Pancreas (tissue), 10 donors: ENCODE data around the gene PLEKHH1. TPM values are rescaled to one million over a fixed set of nuclear protein-coding genes. Genes with fewer than 3 reads are reported as not detected.
A peak's percentile ranks its signal among the peaks of the same experiment; 100 is the strongest.

Experiments
- ATAC-seq, 4 donors: fragments of 200-7000 bp; cut with Tn5 transposase; one replicate each; pipeline versions ENCODE4 v1.8.0 to v1.9.1; 2020; ENCODE audit warnings: mild to moderate bottlenecking in 4 of 4, moderate library complexity in 4 of 4
- DNase-seq, 6 donors: peaks; one replicate each; pipeline ENCODE4 v3.0.0-alpha.2; 2020
- FAIRE-seq: peaks from 2 replicates; lab custom pipeline; 2012; peaks lifted over from hg19 to GRCh38; lab: Jason Lieb, UNC
- H3K27ac ChIP-seq, 4 donors: fragments of 200-600 bp; sonication (generic); 1 replicate in 3 of 4; 2 replicates in 1 of 4; pipeline versions ENCODE4 v1.5.0 to v1.8.0; 2020
- H3K27me3 ChIP-seq, 4 donors: fragments of 200-600 bp; one replicate each; pipeline ENCODE4 v1.8.0; 2021
- H3K36me3 ChIP-seq, 3 donors: fragments of 200-600 bp; sonication (generic) in 1 of 3; one replicate each; pipeline versions ENCODE4 v1.5.0 to v1.8.0; 2020 to 2021
- H3K4me1 ChIP-seq, 3 donors: fragments of 200-600 bp; one replicate each; pipeline ENCODE4 v1.8.0; 2021
- H3K4me3 ChIP-seq, 4 donors: fragments of 200-600 bp; sonication (generic) in 2 of 4; one replicate each; pipeline versions ENCODE4 v1.5.0 to v1.8.0; 2020 to 2021
- H3K9me3 ChIP-seq, 4 donors: fragments of 200-600 bp; one replicate each; pipeline ENCODE4 v1.8.0; 2021
- CTCF ChIP-seq, 4 donors: fragments of 200-600 bp; sonication (generic) in 3 of 4; IDR thresholded peaks; one replicate each; pipeline versions ENCODE4 v1.5.0 to v1.8.0; 2021; ENCODE audit warnings: antibody characterized with exemption in 4 of 4
- WGBS, 2 donors: extraction: QIAGEN DNeasy Blood & Tissue Kit; methylation state at CpG; one replicate each; pipeline ENCODE4 v1.1.7; 2013; 5-methylcytosine and 5-hydroxymethylcytosine counted together
- intact Hi-C, 3 donors: fragments of 100-400 bp; cut with DNase I; formaldehyde crosslinking; loops; one replicate each; pipeline versions ENCODE4 v1.11.1 to v1.14.2; 2022
- polyA plus RNA-seq, 2 donors: library from polyadenylated mRNA; stranded (reverse); fragments of 200-250 nt; gene quantifications; one replicate each; pipeline ENCODE4 v1.2.3, GENCODE V29; 2013
- total RNA-seq, 6 donors: library from RNA; stranded (reverse); fragmentation: NEBNext Ultra II Directional in 4 of 6; extraction: Animal tissue kit (Norgen Biotek cat#: 25700) in 4 of 6; gene quantifications; one replicate each; pipeline versions ENCODE4 v1.2.1 to v1.2.4, GENCODE V29; 2021 to 2023
- donor health status: healthy with polysubstance abuse.
- donor health status: DM: no; HTN: no; CAD: no; lungs with moderate emphysema.
- donor health status: DM: no; HTN: no; CAD: no.
- donor health status: control.
- donor health status: control.
- donor health status: Bipolar disorder and iron deficiency.
- donor health status: DM: yes; HTN: yes; CAD: no.
- donor health status: DM: no; HTN: no; CAD: no.
- donor health status: DM: no; HTN: no; CAD: no.
- donor health status: DM: yes; HTN: yes; CAD: no.

The PLEKHH1 gene
- total and polyA plus RNA-seq, 8 donors = 15.0 to 48.8 (median 22.6) TPM

- DNase-seq (peak in 2 of 6 donors; percentile 51 to 79), ATAC-seq (no peak), FAIRE-seq (no peak)
- intact Hi-C loops = loop anchor here in 2 of 3 donors (5.0 to 10.0 kb wide), 2 partner anchors 145 to 147 kb away; no protein-coding TSS in a partner anchor
- Histone ChIP-seq H3K9me3 (no peaks in the 10 kb centered on the region), H3K27me3 (no peaks in the 10 kb centered on the region), H3K4me3 (no peak overlapping the region), H3K36me3 (no peaks in the 10 kb centered on the region), H3K4me1 (peaks cover 0 to 3% (median 0%) of the 10 kb centered on the region in 3 donors), H3K27ac (no peak overlapping the region)
- no peak for TF ChIP-seq CTCF (IDR thresholded peaks at IDR 0.05)
- WGBS, 2 donors = 88 to 95% methylated on average over 19 of the region's 19 CpGs
Measured at GRCh38 chr14:67571991-67572323, 38.9 kb downstream of the PLEKHH1 start.

GRCh38 chr14:67572608-67573007 is 39.5 kb downstream of the PLEKHH1 start:
- Histone ChIP-seq H3K27ac (no peak overlapping the region), H3K4me3 (no peak overlapping the region), H3K4me1 (no peaks in the 10 kb centered on the region), H3K36me3 (no peaks in the 10 kb centered on the region), H3K27me3 (no peaks in the 10 kb centered on the region), H3K9me3 (no peaks in the 10 kb centered on the region)
- no peak for FAIRE-seq
- WGBS, 2 donors = 91 to 93% methylated on average over 5 of the region's 5 CpGs
- no peak for ATAC-seq
- DNase-seq = peak in 1 of 6 donors; percentile 31
- no peak for TF ChIP-seq CTCF (IDR thresholded peaks at IDR 0.05)
- intact Hi-C loops = loop anchor here in 2 of 3 donors (5.0 to 10.0 kb wide), 2 partner anchors 145 to 148 kb away; no protein-coding TSS in a partner anchor

GRCh38 chr14:67573228-67574010 is 40.3 kb downstream of the PLEKHH1 start:
- Histone ChIP-seq H3K27ac (no peak overlapping the region), H3K36me3 (peaks cover 0 to 4% (median 0%) of the 10 kb centered on the region in 3 donors), H3K4me1 (no peaks in the 10 kb centered on the region), H3K9me3 (no peaks in the 10 kb centered on the region), H3K27me3 (no peaks in the 10 kb centered on the region), H3K4me3 (no peak overlapping the region)
- intact Hi-C loops = loop anchor here in 2 of 3 donors (5.0 to 10.0 kb wide), 2 partner anchors 146 to 149 kb away; no protein-coding TSS in a partner anchor
- ATAC-seq = peak; percentile 32 to 64 (median 44)
- 63 to 66% methylated on average over 15 of the region's 15 CpGs for WGBS, 2 donors
- no peak for TF ChIP-seq CTCF (IDR thresholded peaks at IDR 0.05)
- peak in 3 of 6 donors; percentile 42 to 47 (median 45) for DNase-seq
- FAIRE-seq = no peak

GRCh38 chr14:67574156-67574555 is 41.1 kb downstream of the PLEKHH1 start:
- Histone ChIP-seq H3K9me3 (no peaks in the 10 kb centered on the region), H3K36me3 (peaks cover 0 to 9% (median 0%) of the 10 kb centered on the region in 3 donors), H3K4me1 (no peaks in the 10 kb centered on the region), H3K4me3 (no peak overlapping the region), H3K27me3 (no peaks in the 10 kb centered on the region), H3K27ac (no peak overlapping the region)
- TF ChIP-seq CTCF (IDR thresholded peaks at IDR 0.05) = no peak
- DNase-seq = peak in 1 of 6 donors; percentile 44
- WGBS, 2 donors = 89 to 90% methylated on average over 14 of the region's 14 CpGs
- ATAC-seq = no peak
- intact Hi-C loops = loop anchor here in 2 of 3 donors (5.0 to 10.0 kb wide), 2 partner anchors 147 to 149 kb away; no protein-coding TSS in a partner anchor
- FAIRE-seq = no peak
